ENCODE measurements around the gene TMEM131. TPM values are rescaled to one million over a fixed set of nuclear protein-coding genes. Genes with fewer than 3 reads are reported as not detected.

The TMEM131 gene
- total RNA-seq, 2 donors from 2014 or later: 20.0 to 21.4 TPM

DNA sequence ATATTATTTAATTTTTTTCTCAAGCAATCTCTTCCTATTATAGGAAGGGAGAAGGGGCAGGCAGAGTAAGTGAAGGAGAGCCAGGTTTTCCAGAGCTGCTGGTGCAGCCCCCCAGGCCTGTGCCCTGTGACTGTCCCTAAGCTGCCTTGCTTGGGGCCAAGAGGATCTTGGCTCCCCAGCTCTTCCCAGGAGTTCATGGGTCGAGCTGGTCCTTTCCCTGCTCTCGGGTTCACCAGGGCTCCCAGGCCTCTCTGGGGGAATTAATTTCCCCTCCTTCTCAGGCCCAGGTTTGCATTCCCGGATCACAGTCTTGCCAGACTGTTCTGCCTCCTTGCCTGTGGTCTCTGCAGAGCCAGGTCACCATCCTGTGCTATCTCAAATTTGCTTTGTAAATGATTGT lies 12.7 kb upstream of the TMEM131 start:
- ATAC-seq (no peak), DNase-seq (no peak)
- Histone ChIP-seq H3K4me3 (no peak overlapping the region), H3K27me3 (no peaks in the 10 kb centered on the region), H3K4me1 (no peaks in the 10 kb centered on the region), H3K36me3 (replicated peaks in 1 of 2; ENCODE audit: insufficient read depth in 1 of 2, low read depth in 2 of 2) (no peaks in the 10 kb centered on the region), H3K27ac (no peak overlapping the region), H3K9me3 (no peaks in the 10 kb centered on the region)
- intact Hi-C loops (cut with DNase I): no loop called here
- WGBS, 2 donors: 64 to 78% methylated on average over 3 of the region's 3 CpGs
- TF ChIP-seq POLR2A (IDR thresholded peaks at IDR 0.05): no peak
- TF ChIP-seq, protein P1, sequence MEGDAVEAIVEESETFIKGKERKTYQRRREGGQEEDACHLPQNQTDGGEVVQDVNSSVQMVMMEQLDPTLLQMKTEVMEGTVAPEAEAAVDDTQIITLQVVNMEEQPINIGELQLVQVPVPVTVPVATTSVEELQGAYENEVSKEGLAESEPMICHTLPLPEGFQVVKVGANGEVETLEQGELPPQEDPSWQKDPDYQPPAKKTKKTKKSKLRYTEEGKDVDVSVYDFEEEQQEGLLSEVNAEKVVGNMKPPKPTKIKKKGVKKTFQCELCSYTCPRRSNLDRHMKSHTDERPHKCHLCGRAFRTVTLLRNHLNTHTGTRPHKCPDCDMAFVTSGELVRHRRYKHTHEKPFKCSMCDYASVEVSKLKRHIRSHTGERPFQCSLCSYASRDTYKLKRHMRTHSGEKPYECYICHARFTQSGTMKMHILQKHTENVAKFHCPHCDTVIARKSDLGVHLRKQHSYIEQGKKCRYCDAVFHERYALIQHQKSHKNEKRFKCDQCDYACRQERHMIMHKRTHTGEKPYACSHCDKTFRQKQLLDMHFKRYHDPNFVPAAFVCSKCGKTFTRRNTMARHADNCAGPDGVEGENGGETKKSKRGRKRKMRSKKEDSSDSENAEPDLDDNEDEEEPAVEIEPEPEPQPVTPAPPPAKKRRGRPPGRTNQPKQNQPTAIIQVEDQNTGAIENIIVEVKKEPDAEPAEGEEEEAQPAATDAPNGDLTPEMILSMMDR (IDR thresholded peaks at IDR 0.05): no peak

DNA sequence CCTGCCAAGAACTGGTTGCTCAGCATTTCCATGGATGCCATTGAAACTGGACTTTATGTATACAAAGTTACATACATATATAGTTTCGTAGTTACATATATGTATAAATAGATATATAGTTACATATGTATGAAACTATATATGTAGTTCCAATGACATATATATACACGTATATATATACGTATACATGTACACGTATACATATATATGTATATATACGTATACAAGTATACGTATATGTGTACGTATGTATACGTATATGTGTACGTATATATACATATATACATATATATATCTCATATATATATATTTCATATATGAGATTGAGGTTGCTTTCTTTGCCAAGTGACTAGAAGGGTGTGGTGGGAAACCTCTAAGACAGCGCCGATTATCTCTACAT lies 10.6 kb upstream of the TMEM131 start:
- H3K9me3 ChIP-seq: no peaks in the 10 kb centered on the region
- no peaks in the 10 kb centered on the region for H3K4me1 ChIP-seq
- intact Hi-C loops (cut with DNase I): no loop called here
- H3K4me3 ChIP-seq: no peak overlapping the region
- no peaks in the 10 kb centered on the region for H3K36me3 ChIP-seq (replicated peaks in 1 of 2; ENCODE audit: insufficient read depth in 1 of 2, low read depth in 2 of 2)
- DNase-seq (no peak), ATAC-seq (no peak)
- TF ChIP-seq, protein P1 (IDR thresholded peaks at IDR 0.05): no peak
- TF ChIP-seq POLR2A (IDR thresholded peaks at IDR 0.05): no peak
- H3K27me3 ChIP-seq: no peaks in the 10 kb centered on the region
- 87% methylated on average over 11 of the region's 11 CpGs for WGBS, 2 donors
- no peak overlapping the region for H3K27ac ChIP-seq

GRCh38 chr2:98004613-98005012 lies 8.9 kb upstream of the TMEM131 start:
- 86 to 89% methylated on average over 3 of the region's 3 CpGs for WGBS, 2 donors

GRCh38 chr2:98004047-98004446 lies 8.3 kb upstream of the TMEM131 start:
- no peaks in the 10 kb centered on the region for H3K27me3 ChIP-seq
- TF ChIP-seq, protein P1 (IDR thresholded peaks at IDR 0.05): no peak
- no peak for TF ChIP-seq POLR2A (IDR thresholded peaks at IDR 0.05)
- 84 to 86% methylated on average over 2 of the region's 2 CpGs for WGBS, 2 donors
- ATAC-seq: no peak
- H3K27ac ChIP-seq: no peak overlapping the region
- no peaks in the 10 kb centered on the region for H3K36me3 ChIP-seq (replicated peaks in 1 of 2; ENCODE audit: insufficient read depth in 1 of 2, low read depth in 2 of 2)
- no peak overlapping the region for H3K4me3 ChIP-seq
- no peaks in the 10 kb centered on the region for H3K4me1 ChIP-seq
- DNase-seq: no peak
- intact Hi-C loops (cut with DNase I): no loop called here
- H3K9me3 ChIP-seq: no peaks in the 10 kb centered on the region

More at GRCh38 chr2:98004613-98005012, 8.9 kb upstream of the TMEM131 start:
- Histone ChIP-seq H3K36me3 (replicated peaks in 1 of 2; ENCODE audit: insufficient read depth in 1 of 2, low read depth in 2 of 2) (no peaks in the 10 kb centered on the region), H3K4me1 (no peaks in the 10 kb centered on the region), H3K27me3 (no peaks in the 10 kb centered on the region), H3K27ac (no peak overlapping the region), H3K4me3 (no peak overlapping the region), H3K9me3 (no peaks in the 10 kb centered on the region)
- no peak for TF ChIP-seq POLR2A (IDR thresholded peaks at IDR 0.05)
- TF ChIP-seq, protein P1 (IDR thresholded peaks at IDR 0.05): no peak
- intact Hi-C loops (cut with DNase I): no loop called here
- ATAC-seq (no peak), DNase-seq (no peak)

GRCh38 chr2:97999536-97999935 lies 3.8 kb upstream of the TMEM131 start:
- no peak for ATAC-seq
- WGBS, 2 donors: 77 to 83% methylated on average over 3 of the region's 3 CpGs
- Histone ChIP-seq H3K36me3 (replicated peaks in 1 of 2; ENCODE audit: insufficient read depth in 1 of 2, low read depth in 2 of 2) (no peaks in the 10 kb centered on the region), H3K9me3 (no peaks in the 10 kb centered on the region), H3K27ac (no peak overlapping the region), H3K4me1 (no peaks in the 10 kb centered on the region), H3K27me3 (no peaks in the 10 kb centered on the region), H3K4me3 (no peak overlapping the region)
- TF ChIP-seq POLR2A (IDR thresholded peaks at IDR 0.05): no peak
- TF ChIP-seq, protein P1 (IDR thresholded peaks at IDR 0.05): no peak
- intact Hi-C loops (cut with DNase I): no loop called here
- DNase-seq: no peak
